Inflammatory macrophage (primary cell): ENCODE measurements around the gene UPF3B.
"Not testable (repeated sequence)": the region's sequence is repeated elsewhere in the genome, so short reads cannot be mapped to it uniquely, and the experiment has no call there.

Experiments
- DNase-seq, 2 donors: peaks; one replicate each; pipeline ENCODE4 v3.0.0-alpha.2; 2020 to 2022
- total RNA-seq, 18 experiments: gene quantifications; one replicate each; lab custom pipeline; 2026; ENCODE audit warnings: mixed read lengths in 6 of 18, inconsistent platforms in 2 of 18; lab: John Stamatoyannopoulos, UW

UPF3B gene, protein sequence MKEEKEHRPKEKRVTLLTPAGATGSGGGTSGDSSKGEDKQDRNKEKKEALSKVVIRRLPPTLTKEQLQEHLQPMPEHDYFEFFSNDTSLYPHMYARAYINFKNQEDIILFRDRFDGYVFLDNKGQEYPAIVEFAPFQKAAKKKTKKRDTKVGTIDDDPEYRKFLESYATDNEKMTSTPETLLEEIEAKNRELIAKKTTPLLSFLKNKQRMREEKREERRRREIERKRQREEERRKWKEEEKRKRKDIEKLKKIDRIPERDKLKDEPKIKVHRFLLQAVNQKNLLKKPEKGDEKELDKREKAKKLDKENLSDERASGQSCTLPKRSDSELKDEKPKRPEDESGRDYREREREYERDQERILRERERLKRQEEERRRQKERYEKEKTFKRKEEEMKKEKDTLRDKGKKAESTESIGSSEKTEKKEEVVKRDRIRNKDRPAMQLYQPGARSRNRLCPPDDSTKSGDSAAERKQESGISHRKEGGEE
- 2.7 to 15.6 (median 8.3) reads per million in 18 experiments for total RNA-seq

DNA sequence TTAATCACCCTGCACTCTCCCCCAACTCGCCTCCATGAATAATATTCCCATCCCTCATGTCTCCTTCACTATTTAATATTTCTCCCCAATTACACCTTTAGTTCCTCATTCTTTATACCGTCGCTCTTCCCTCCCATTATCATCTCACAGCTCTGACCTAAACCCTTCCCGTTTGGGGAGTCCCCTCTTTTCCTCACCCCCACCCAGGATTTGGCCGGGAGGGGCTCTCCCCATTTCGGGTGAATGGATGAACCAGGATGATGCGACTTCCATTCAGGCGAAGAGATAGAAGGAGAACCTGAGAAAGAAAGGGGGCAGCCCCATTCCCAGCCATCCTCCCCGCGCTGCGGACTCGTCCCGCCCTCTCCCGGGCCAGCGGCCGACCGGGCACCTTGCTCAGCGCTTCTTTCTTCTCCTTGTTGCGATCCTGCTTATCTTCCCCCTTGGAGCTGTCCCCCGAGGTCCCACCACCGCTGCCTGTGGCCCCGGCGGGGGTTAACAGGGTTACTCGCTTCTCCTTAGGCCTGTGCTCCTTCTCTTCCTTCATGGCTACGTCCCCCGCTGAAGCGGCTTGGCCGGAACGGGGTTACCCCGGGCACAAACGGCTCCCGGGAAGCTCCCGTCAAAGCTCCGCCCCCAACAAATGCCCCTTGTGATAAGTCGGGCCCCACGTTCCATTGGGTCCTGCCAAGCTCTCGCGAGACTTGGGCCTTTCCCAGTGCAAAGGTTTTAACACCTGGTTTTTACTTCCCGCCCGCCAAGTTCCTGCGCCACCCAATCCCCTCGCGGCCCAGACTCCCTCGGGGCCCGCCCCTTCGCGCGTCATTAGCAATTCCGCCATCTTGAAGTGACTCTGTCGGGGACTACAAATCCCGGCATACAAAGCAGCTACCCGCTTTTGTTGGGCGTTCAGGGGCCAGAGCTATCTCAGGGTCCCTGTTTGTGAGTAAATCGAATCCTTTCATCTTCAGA, at the start of gene UPF3B:
UPF3B (minus strand) TSS at position 582 of the 972 bp plus-strand sequence; CDS start at position 547, 35 bp downstream.
- DNase-seq = peak; percentile 96 to 97

DNA sequence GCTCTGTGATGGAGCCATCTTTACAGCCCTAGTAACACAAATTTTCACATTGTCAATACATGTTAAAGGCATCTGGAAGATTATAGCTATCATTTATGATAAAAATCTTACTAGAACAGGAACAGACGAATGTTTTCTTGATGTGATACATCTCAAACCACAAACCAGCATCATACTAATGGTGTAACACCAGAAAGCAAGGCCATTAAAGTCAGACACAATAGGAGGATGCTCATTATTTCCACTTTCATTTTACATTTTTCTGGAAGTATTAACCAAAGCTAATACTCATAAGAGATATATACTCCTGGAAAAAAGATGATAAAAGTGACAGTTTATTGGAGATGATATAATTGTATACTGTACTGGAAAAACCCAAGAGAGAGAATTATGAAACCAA, 48.2 kb upstream of the UPF3B start:
- peak in 1 of 2 donors; percentile 25 for DNase-seq

DNA sequence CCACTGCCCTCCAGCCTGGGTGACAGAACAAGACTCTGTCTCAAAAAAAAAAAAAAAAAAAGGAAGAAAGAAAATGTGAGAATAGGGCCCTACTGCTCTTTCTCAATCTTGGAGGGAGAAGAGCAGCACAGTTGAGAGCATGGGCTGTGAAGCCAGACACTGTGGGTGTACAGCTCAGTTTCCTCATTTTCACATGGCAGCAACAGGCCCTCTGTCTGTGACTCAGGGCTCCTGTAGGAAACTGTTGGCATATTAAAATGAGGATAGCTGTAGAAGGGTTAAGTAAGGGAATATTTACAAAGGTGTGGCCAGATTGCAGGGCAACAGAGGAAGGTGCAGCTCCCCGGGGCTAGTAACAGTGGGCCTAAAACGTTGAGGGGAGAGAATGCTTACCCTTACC, 46.4 kb upstream of the UPF3B start:
- DNase-seq = peak; percentile 88 to 89

DNA sequence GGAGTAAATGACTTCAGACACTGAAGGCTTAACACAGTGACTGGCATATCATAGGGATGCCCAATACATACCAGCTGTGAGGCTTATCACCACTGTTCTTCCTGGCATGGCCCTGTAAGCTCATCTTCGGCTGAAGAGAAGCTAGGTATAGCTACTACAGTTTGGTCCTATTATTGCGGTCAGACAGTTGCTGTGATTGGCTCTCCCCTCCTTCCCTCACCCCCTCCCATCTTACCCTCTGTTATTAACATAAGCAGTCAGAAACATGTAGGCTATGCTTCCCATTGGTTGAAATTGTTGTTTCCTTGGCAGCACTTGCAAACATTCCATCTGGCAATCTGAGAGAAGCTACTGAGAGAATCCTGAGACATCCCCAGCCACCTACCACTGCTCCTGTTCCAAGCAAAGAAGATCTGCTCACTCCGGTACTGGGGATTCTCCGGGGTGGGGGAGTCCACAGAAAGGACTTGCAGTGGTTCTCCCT, 43.1 kb upstream of the UPF3B start, which contains the start of gene AKAP14:
AKAP14 (plus strand) TSS at position 51 of the 484 bp plus-strand sequence. CDS start 7,331 bp downstream, outside the sequence.
- no peak for DNase-seq

DNA sequence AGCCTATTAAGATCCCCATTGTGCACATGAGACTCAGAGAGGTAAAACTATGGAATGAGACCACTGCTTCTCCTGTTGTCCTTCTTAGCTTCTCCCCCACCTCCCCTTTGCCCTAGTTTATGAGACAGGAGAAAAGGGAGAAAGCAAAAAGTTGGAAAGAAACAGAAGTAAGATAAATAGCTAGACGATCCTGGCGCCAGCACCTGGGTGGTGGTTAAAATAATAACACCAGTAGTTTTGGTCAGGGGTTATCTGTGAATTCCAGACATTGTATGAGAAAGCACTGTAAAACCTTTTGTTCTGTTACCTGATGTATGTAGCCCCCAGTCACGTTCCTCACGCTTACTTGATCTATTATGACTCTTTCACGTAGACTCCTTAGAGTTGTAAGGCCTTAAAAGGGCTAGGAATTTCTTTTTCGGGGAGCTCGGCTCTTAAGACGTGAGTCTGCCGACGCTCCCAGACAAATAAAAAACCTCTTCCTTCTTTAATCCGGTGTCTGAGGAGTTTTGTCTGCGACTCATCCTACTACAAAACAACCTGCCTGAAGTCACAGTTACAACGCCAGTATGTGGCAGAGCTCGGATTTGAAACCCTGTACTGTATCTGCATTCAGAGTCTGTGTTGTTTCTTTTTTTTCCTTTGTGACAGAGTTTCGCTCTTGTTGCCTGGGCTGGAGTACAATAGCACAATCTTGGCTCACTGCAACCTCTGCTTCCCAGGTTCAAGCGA, 39.4 kb upstream of the UPF3B start:
- DNase-seq = not testable (repeated sequence)

DNA sequence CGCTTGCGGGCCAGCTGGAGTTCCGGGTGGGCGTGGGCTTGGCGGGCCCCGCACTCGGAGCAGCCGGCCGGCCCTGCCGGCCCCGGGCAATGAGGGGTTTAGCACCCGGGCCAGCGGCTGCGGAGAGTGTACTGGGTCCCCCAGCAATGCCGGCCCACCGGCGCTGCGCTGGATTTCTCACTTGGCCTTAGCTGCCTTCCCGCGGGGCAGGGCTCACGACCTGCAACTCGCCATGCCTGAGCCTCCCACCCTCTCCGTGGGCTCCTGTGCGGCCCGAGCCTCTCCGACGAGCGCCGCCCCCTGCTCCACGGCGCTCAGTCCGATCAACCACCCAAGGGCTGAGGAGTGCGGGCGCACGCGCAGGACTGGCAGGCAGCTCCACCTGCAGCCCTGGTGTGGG, 37.9 kb upstream of the UPF3B start:
- not testable (repeated sequence) for DNase-seq

DNA sequence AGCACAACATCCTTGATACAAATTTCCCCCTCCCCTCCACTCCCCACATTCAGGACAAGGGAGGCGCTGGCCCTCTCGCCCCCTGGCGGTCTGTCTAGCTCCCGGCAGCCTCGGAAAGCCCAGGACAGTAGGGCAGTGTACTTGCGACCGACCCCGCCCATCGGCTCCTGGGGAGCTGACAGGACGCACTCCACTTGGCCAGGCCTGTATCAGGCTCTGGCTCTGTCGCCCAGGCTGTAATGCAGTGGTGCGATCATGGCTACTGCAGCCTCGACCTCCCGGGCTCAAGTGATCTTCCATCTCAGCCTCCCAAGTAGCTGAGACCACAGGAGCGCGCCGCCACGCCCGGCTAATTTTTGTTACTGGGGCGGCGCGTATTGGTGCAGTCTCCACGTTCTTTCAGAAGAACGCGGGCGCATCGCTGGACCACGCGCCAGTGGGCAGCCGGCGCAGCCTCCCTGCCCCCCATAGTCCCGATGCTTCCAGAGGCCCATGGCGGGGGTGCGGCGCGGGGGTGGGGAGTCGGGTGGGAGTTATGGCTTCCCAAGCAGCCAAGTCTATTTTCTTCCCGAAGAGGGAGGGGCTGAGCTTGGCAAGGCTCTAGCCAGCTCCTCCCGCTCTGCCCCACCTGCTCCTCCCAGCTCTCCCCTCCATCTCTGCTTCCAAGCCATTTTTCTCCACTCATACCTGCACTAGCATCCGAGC, 35.1 kb upstream of the UPF3B start:
- peak; percentile 55 to 59 for DNase-seq

DNA sequence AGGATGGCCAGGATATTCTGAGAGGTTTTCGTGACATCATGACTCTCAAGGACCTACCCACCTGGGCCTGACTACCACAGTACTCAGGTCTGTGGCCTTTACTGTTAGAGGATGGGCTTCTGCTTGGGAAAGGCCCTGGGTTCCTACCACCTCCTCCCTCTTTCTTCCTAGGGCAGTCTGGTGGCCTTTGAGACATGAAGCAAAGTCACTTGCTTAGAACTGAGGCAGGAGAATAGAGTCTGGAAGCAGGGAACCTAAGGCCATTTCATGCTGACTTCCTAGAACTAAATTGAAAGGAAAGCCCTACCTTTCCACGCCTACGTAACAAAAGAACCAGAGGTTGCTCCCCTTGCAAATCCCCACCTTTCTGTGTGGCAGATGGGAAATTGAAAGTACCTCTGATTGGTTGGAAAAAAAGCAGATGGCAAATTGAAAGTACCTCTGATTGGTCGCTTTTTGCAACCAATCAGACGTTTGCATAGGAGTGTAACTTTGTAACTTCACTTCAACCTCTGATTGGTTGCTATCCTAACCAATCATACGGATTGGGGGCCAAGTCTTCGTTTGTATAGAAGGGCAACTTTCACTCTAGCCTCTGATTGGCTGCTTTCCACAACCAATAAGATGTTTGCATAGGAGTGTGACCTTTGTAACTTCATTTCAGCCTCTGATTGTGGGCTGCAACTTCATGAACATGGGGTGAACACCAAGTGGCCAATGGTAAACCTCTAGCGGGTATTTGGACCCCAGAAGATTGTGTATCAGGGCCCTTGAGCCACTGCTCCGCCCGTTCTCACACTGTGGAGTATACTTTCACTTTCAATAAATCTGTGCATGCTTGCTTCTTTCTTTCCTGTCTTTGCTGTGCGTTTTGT, 33.0 kb upstream of the UPF3B start:
- peak; percentile 38 to 40 for DNase-seq

DNA sequence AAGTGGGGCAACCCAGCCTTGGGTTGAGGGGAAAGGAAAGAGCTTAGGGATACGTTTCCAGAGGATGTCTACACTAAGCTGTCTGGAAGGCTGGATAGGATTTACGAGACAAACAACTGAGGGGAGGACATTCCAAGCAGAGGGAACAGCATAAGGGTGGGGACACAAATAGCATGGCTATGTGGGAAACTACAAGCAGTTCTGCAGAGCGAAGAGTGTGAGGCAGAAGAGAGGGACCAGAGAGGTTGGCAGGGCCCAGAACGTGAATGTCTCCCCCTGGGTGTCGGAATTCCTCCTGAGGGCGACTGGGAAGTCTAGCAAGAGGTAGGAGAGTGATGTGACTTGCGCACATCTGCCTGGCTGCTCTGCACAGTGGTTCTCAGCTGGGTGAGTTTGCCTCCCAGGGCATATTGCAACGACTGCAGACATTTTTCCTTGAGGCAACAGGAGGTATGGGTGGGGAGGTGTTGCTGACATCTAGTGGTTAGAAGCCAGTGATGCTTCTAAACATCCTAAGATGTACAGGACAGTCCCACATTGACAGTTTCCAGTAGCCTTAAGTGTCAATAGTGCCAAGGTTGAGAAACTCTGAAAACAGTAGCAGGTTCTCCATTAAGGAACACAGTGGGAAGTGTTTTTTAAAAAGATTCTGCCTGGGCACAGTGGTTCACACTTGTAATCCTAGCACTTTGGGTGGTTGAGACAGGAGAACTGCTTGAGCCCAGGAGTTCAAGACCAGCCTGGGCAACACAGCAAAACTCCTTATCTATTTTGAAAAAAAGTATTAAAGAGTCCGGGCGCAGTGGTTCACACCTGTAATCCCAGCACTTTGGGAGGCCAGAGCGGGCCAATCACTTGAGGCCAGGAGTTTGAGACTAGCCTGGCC, 28.0 kb upstream of the UPF3B start:
- peak; percentile 44 to 49 for DNase-seq

DNA sequence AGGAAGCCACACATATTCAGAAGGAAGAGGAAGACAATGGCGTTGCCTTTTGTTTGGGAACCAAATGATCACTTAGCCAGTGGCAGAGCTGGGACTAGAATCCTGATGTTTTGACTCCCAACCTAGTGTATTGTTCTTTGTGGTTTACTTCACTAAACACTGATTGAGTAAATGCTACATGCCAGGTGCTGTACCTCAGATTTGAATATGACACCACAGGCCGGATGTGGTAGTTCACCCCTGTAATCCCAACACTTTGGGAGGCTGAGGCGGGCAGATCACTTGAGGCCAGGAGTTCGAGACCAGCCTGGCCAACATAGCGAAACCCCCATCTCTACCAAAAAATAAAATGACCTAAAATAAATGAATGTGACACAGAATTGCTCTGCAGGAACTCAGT, 27.3 kb upstream of the UPF3B start:
- DNase-seq = no peak

DNA sequence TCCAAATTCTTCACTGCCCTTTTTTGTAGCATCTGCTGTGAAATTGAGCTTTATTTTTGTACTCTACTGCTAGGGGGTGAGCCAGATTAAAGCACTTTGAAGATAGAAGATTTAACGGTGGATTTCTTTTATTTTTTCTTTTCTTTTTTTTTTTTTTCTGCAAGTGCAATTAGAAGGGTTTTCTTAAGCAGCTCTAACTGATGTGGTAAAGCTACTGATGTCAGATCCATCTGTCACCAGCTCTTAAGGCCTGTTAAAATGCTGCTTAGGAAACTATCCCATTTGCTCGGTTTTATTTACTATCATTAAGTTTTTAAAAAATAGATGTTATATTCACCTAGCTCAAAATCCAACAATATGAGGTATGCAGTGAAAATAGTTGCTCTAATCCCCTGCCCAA, 26.0 kb upstream of the UPF3B start:
- no peak for DNase-seq

DNA sequence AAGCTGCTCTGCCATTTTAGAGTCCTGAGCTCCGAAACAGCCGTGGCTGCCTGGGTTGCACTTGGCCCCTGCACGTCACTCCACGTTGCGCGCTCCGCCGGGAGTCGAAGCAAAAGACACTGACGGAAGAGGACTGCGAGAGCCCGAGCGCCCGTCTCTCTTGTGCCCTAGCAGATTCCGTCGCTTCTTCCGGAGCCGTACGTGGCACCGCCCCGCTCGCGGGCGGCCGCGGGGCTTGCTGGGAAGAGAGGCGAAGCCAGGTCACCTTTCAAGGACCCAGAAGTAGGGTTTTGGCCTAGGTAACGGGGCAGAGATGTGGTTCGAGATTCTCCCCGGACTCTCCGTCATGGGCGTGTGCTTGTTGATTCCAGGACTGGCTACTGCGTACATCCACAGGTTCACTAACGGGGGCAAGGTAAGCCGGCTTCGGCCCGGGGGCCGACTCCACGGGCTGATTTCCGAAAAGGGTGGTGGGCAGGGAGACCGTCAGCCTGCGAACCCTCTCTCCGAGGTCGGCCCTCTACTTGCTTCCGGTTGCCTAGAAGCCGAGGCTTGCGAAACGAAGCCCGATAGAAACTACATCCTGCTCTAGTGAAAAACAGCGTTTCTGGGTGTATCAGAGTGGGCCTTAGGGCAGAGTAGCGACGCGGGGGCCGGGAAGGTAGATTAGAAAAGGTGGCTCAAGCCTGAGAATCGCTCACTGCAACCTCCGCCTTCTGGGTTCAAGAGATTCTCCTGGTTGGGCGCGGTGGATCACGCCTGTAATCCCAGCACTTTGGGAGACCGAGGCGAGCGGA, 19.0 kb upstream of the UPF3B start, which contains the start of the genes NDUFA1 and RNF113A:
NDUFA1 (plus strand) TSS at position 234 of the 797 bp plus-strand sequence; CDS start at position 314, 80 bp downstream.
RNF113A (minus strand) TSS at position 135 of the 797 bp plus-strand sequence; CDS start at position 15, 120 bp downstream.
- DNase-seq = peak; percentile 89 to 93

DNA sequence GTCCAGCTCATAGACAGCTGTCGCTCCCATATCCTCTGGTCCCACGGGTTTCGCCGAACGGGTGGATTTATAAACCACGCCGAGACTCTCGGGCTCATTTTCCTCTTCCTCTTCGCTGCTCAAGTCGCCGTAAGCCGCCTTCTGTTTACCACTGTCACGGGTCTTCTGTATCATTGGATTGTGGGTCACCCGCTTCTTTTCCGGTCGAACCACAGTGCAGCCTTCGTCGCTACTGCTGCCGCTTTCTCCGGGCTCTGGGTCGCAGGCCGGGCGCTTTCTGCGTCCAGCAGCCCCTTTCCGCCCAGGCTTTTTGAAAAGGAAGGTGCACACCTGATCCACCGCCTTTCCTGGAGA, 18.5 kb upstream of the UPF3B start:
- DNase-seq = peak; percentile 28 to 61

DNA sequence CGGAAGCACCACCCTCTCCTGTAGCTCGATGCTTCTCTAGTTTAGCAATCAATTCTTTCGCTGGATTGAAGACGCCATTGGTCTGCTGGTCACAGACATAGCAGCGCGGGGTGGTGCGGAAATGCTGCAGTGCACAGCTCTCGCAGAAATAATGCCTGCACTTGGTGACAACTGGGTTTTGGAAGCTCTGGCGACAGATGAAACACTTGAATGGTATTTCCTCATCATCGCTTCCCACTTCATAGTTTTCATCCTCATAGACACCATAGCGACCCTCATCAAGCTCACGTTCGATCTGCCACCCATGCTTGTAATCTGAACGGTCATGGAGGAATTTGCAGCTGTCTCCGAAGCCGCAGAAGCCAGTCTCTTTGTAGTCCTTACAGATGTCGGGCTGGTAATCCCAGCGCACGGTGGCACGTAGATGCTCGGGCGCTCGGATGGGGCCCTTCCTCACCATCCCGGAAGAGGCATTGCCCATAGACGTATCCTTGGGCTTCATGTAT, 17.9 kb upstream of the UPF3B start:
- DNase-seq = peak; percentile 60 to 65

DNA sequence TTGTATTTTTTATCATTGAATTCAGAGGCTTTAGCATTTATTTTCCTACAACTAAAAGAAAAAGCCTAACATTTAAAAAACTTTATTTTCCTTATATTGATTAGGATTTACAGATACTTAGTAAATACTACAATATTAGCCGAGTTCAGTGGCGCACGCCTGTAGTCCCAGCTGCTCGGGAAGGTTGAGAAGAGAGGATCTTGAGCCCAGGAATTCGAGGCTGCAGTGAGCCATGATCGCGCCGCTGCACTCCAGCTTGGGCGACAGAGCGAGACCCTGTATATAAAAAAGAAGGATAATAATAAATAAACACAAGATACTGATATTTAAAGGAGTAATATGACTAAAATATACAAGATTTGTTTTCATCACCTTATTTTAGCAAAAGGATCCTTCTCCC, 681 bp upstream of the UPF3B start:
- no peak for DNase-seq

DNA sequence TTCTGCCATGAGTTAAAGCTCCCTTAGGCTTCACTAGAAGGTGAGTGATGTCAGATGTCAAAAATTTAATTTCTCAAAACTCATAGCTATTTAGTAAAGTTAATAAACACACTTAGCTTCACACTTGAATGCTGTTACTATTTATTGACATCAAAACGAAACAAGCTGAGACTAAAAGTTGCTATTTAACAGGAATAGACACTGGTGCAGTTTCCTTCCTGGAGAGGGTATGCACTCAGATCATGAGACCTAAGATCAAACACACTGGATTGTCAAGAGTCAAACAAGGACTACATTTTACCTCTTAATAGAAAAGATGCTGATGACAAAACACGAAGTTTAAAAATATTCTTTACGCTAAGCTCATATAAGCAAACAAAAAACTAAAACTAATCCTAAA, 18.9 kb downstream of the UPF3B start:
- DNase-seq = no peak

DNA sequence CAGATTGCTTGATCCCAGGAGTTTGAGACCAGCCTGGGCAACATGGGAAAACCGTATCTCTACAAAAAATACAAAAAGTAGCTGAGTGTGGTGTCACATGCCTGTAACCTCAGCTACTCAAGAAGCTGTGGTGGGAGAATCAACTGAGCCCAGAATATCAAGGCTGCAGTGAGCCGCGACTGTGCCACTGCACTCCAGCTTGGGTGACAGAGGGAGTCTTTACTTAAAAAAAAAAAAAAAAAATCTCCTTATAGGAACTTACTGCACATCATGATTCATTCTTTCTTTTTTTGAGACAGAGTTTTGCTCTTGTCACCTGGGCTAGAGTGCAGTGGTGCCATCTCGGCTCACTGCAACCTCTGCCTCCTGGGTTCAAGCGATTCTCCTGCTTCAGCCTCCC, 24.3 kb downstream of the UPF3B start:
- DNase-seq = no peak

DNA sequence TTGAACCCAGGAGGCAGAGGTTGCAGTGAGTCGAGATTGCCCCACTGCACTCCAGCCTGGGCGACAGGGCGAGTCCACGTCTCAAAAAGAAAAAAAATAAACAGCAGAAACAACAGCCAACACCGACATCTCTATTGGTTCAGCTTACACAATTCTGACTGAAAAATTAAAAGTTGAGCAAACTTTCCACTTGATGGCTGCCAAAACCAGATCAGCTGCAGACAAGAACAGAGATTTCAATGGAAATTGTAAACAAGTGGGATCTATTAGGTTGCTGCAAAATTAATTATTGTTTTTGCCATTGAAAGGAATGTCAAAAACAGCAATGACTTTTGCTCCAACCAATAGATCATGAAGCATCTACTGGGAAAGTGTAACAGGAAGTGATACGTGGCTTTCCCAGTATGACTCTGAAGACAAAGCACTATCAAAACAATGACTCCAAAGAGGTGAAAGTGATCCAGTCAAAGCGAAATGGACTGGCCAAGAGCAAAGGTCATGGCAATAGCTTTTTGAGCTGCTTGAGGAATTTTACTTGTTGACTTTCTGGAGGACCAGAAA, 26.3 kb downstream of the UPF3B start:
- DNase-seq = peak in 1 of 2 donors; percentile 1
